ENCODE data around the gene HOXB8.

- TF ChIP-seq CTCF (IDR thresholded peaks at IDR 0.05) (no peak), POLR2AphosphoS5 (IDR thresholded peaks at IDR 0.05) (no peak)
Observed at GRCh38 chr17:48582750-48583069, 32.4 kb downstream of the HOXB8 start.

Data from breast epithelium (tissue), 3 donors.